NCI-H446 treated with DMSO at 0.1 percent for 48 hours (cell line): ENCODE results near the gene DNMT3B.
"Not testable (repeated sequence)": the region's sequence is repeated elsewhere in the genome, so short reads cannot be mapped to it uniquely, and the experiment has no call there.

Experiments used
- DNase-seq: peaks from one replicate; lab custom pipeline; 2025; lab: John Stamatoyannopoulos, UW

DNMT3B gene

DNA sequence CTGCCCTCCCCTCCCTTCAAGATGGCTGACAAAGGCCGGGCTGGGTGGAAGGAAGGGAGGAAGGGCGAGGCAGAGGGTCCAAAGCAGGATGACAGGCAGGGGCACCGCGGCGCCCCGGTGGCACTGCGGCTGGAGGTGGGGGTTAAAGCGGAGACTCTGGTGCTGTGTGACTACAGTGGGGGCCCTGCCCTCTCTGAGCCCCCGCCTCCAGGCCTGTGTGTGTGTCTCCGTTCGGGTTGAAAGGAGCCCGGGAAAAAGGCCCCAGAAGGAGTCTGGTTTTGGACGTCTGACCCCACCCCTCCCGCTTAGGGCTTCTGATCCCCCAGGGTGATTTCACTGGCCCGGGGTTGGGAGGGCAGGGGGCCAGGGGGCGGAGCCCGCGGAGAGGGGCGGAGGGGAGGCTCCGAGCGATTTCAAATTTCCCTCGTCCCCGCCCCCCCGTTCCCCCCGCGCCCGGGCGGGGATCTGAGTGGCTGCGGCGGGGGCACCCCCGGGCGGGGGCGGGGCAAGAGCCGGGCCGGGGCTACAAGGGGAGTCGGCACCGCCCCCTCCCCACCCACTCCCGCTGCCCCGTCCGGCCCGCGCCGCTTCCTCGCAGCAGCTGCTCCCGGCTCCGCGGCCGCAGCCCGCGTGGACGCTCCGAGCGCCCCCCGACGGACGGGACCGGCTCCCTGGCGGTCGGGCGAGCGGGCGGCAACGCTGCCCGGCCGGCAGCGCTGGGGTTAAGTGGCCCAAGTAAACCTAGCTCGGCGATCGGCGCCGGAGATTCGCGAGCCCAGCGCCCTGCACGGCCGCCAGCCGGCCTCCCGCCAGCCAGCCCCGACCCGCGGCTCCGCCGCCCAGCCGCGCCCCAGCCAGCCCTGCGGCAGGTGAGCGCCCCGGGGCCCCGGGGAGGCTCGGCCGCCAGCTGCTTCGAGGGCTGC is at the start of gene DNMT3B:
DNMT3B (plus strand) TSS at position 555 of the 923 bp plus-strand sequence. CDS start 17,939 bp downstream, outside the sequence.
- peak; percentile 56 for DNase-seq

DNA sequence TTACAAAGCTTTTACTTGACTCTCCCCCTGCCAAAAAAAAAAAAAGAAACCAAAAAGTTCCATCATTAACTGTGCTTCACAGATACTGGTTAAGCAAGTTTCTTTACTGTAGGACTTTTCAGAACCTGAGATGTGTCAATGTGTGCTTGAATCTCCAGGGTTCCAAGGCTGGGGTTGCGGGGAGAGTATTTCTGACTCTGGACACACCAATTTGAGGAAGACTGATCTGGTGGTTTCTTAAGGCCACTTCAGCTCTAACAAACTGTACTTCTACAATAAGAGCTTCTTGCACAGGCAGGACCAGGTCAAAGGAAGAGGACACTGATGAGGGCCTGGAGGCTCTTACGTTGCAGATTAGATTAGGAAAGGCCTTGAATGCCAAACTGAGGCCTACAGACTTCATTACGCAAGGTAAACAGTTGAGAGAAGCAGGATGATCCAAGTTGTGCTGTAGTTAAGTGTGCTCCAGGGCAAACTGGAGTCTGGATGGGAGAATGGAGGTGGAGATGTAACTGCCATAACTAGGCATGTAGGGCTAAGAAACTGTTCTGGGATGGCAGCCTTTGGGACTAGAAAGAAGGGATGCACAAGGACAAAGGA is 43.3 kb upstream of the DNMT3B start:
- DNase-seq: no peak

DNA sequence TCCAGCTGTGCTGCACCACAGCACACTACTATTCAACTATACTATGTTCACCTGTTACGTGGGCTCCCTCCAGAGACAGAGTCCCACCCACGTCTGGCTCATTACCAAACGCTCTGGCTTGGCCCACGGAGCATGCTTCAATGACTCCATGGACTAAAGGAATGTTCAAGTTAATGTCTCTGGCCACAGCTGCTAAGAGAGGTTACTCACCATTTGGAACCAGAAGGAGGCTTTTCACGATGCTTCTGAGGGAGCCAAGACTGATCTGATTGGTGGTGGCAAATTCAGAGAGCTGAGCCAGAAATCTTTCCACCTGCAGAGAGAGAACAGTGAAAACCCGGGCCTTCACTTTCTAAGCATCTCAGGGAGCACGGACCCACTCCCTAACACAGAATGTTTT is 34.5 kb upstream of the DNMT3B start:
- DNase-seq: no peak

DNA sequence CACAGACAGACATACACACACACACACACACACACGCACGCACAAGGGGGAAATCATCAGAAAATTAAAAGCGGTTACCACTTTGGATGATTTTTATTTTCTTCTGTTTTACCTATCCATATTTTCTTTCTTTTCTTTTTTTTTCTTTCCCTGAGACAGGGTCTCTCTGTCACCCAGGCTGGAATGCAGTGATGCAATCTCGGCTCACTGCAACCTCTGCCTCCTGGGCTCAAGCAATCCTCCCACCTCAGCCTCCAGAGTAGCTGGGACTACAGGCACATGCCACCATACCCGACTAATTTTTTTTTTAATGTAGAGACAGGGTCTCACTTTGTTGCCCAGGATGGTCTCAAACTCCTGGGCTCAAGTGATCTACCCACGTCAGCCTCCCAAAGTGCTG is 33.8 kb upstream of the DNMT3B start:
- not testable (repeated sequence) for DNase-seq

DNA sequence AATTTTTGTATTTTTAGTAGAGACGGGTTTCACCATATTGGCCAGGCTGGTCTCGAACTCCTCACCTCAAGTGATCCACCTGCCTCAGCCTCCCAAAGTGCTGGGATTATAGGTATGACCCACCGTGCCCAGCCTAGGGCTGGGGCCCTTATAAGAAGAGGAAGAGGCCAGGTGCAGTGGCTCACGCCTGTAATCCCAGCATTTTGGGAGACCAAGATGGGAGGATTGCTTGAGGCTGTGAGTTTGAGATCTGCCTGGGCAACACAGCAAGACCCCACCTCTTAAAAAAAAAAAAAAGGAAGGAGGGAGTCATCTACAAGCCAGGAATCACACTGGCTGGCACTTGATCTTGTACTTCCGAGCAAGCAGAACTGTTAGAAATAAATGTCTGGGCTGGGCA is 32.9 kb upstream of the DNMT3B start:
- not testable (repeated sequence) for DNase-seq

DNA sequence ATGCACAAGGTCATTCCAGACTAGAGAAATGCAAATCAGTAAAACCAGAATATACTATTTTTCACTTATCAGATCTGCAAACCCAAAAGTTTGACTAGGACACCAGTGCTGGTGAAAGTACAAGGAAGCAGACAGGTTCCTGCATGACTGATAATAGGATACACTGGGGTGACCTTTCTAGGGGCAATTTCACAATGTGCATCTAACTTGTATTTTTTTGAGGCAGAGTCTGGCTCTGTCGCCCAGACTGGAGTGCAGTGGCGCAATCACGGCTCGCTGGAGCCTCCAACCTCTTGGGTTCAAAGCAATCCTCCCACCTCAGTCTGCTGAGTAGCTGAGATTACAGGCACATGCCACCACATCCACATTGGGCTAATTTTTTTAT is 30.3 kb upstream of the DNMT3B start:
- no peak for DNase-seq

DNA sequence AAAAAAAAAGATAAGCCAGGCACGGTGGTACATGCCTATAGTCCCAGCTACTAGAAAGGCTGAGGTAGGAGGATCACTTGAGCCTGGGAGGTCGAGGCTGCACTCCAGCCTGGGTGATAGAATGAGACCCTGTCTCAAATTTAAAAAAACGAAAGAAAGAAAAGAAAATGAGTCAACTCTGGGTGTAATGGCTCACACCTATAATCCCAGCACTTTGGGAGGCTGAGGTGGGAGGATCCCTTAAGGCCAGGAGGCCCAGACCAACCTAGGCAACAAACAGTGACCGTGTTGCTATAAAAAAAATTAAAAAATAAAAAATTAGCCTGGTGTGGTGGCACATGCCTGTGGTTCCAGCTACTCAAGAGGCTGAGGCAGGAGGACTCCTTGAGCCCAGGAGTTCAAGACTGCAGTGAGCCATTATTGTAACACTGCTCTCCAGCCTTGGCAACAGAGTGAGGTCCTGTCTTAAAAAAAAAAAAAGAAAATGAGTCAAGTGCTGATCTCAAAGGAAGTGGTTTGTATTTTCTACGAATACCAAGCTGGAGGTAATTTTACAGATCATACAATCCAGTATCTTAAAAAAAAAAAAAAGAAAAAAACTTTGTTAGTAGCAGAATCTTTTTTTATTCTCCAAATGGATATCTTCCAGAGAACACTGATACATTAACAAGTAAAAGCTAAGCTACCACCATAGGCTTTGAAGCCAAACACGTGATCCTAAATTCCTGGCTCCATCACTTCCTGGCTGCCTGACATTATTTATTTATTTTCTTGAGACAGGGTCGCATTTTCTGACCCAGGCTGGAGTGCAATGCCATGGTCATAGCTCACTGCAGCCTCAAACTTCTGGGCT is 24.6 kb upstream of the DNMT3B start:
- DNase-seq: no peak

DNA sequence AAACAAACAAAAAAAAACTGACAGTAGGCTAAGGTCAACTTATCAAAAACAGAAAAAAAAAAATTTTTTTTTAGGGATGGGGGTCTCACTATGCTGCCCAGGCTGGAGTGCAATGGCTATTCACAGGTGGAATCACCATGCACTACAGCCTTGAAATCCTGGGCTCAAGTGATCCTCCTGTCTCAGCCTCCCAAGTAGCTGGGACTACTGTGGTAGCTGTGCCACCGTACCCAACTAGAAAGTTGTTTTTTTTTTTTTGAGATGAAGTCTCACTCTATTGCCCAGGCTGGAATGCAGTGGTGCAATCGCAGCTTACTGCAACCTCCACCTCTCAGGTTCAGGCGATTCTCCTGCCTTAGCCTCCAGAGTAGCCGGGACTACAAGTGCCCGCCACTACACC is 21.0 kb upstream of the DNMT3B start:
- DNase-seq: no peak

DNA sequence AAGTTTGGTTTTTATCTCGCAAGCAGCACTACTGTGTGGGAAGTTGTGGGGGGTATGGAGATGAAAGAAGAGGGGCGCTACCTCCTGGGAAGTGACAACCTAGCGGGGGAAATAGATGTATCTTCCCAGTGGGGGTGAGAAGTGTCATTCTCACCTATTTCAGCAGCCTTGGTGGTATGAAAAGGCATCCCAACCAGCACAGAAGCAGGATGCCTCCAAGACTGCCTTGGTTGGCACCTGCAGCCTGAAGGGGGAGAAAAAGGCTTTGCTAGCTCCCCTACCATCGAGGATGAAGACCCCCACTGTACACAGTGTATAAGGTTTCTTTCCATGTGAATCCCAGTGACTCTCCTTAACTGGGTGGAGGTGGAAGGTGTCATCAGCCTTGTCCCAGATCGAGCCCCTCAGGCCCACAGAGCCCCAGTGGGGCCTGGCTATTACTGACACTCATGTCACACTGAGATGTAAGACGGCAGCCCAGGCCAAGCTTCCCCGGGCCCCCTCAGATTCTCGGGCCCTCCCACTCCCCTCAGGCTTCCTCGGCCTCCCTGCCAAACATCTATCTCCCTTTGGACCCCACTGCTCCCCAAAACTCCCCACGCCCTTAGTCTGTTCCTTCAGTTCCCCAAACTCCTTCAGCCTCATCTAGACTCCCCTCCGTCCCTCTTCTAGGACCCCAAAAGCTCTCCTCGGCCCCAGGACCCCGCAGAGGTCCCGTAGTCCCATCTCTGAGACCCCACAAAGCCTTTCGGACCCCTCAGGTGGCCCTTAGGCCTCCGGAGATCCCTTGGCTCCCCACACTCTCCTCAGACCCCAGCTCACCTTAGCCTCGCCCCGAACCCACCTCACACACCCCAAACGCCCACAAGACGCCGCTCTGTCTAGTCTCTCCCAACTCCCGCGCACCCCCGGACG is 19.6 kb upstream of the DNMT3B start:
- no peak for DNase-seq

DNA sequence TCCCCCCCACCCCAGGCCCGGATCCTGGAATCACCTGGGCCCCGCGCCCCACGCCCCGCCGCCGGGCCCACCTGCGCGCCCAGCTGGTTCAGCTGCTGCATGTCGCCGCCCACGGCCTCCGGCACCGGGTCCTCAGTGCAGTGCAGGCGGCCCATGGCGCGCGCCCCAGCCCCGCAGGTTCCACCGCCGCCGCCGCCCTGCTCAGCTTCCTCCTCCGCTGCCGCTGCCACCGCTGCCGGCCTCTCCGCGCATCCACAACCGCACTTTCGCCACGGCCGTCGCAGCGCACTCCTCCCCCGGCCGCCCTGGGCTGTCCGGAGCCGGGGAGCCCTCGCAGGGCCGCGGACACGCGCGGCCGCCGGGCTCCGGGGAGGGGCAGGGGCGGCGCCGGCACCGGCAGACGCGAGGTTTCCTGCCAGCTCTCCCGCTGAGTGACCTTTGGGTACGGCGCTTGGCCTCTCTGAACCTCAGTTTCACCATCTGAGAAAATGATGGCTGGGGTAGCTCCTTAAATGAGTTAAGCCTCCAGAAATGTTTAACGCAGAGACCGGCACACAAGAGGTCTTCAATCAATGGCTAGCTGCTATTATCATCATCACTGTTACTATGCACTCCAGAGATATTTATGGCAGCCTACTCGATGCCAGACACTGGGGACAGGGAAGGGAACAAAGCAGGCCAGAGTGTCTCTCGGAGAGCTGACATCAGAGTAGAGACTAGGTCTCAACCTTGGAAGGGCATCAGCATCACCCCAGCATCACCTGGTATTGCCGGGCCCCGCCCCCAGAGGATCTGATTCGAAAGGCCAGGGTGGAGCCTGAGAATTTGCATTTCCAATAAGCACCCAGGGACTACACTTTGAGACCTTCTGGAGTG is 18.7 kb upstream of the DNMT3B start, which contains the start of gene COMMD7:
COMMD7 (minus strand) TSS at position 231 of the 876 bp plus-strand sequence; CDS start at position 155, 76 bp downstream.
- DNase-seq: no peak

DNA sequence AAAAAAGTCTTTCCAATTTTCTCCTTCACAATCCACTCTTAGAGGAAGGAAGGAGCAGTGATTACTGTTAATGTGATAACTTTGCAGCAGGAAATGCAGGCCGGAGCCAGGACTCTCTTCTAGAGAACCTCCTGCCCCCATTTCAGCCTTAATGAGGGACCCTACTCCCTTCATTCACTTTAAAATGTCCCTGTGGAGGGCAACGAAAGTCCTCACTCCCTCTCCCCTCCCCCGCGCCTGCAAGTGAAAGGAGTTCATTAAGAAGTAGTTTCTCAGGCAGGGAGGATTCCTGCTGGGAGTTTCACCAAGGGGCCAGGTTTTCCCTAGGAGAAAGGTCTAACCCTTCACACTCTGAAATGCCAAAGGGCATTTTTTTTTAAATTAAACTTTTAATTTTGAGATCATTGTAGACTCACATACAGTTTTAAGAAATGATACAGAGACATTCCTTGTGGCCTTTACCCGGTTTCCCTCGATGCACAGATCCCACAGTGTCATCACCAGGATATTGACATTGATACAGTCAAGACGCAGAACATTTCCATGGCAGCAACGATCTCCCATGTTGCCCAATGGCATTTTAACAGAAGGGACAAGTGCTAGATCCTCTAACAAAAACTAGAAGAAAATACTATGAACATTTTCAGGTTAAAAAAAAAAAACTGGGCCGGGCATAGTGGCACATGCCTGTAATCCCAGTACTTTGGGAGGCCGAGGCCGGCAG is 12.1 kb upstream of the DNMT3B start:
- DNase-seq: no peak

DNA sequence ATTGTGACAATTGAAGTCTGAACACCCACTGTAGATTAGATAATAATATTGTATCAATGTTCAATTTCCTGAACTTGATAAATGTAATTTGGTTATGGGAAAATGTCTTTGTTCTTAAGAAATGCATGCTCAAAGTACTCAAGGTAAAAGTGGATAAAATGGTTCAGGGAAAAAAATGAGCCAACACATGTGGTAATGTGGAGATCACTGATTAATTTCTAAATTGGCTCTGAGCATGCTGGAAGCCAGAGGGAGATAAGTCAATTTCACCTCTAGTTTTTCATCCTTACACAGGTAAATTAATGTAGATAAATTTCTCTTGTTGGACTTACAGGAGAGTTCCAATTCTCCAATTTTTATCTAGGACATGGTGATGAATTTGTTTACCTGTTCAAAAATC is 10.9 kb upstream of the DNMT3B start:
- no peak for DNase-seq

DNA sequence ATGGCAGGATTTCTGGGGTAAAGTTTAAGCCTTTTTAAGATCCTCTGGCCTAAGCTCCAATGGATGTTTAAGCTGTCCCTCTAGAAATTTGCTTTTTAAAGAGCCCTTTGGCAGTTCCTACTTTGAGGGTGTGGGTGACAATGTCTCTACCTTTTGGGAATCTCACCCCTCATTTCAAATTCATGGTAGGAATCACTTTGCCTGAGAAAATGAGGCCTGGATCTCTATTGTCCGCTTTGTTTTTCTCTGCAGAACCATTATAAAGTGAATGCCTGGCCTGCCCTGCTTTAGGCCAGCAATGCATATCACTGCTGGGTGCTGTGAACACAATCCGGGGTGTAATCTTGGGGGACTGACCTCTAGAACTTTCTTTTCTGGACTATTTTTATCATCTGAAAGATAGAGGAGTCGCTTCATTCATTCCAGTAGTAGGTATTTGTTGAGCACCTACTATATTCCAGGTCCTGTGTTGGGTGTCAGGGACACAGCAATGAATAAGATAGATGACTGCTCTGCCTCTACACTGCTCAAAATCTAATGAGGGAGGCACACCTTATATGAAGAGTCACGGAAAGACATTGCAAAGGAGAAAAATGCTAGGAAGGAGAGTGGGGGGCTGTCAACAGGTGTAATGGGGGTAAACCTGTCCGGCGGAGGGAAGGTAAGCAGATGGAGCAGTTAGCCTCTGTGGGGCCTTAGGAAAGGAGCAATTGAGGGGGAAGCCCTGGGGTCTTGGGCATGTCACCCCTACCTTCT is 10.3 kb upstream of the DNMT3B start:
- no peak for DNase-seq

DNA sequence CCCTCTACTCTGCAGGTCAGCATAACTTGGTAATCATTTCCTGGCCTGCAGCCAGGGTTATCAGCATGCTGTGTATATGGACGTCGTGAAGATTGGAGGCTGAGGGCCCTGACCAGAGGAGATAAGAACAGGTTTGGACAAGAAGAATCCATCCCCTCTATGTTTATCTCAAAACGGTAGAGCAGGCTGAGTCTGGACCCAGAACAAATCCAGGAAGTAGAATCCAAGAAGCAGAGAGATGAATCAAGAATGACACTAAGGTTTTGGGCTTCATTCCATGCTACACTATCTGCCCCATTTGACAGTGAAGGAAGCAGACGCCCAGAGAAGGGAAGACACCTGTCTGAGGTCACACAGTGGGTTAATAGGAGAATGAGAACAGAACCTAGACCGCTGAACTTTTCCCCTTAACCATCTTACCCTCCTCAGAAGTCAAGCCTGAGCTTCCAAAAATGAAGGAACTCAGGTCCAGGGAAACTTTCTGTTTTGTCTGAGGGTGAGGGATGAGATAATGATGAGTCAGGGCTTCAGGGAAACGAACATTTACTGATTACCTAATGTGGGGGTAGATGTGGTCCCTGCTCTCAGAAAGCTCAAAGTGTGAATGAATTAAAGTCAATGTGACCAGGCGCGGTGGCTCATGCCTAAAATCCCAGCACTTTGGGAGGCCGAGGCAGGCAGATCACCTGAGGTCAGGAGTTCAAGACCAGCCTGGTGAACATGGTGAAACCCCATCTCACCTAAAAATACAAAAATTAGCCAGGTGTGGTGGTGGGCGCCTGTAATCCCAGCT is 9.5 kb upstream of the DNMT3B start:
- DNase-seq: no peak

DNA sequence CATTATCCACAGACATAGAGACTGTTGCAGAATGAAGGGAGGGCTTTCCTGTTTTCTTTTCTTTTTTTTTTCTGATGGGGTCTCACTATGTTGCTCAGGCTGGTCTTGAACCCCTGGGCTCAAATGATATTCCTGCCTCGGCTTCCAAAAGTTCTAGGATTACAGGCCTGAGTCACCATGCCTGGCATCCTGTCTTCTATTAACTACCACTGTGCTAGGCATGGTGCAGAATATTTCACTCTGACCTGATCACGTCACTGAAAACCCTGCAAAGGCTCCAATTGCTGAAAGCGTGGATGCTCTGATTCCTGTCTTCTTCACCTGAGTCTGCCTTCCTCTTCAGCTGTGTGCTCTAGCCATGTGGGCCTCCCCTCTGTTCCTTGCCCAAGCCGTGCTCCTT is 8.5 kb upstream of the DNMT3B start:
- DNase-seq: no peak

DNA sequence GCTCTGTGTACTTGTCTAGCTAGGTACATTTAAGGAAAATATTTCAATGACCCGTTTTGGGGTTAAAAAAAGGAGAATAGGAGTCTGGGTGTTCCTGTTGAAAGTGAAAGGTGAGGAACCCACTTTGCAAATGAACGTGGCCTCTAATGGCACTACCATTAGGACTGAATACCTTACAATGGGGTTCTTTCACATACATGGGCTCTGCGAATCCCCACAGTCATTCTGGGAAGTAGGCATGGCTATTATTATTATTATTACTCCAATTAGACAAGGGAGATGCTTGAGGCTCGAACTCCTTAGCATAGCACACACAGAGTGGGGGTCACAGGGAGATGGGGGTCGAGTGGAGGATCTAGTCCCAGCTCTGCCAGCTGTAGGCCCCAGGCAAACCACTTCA is 6.0 kb upstream of the DNMT3B start:
- DNase-seq: no peak

DNA sequence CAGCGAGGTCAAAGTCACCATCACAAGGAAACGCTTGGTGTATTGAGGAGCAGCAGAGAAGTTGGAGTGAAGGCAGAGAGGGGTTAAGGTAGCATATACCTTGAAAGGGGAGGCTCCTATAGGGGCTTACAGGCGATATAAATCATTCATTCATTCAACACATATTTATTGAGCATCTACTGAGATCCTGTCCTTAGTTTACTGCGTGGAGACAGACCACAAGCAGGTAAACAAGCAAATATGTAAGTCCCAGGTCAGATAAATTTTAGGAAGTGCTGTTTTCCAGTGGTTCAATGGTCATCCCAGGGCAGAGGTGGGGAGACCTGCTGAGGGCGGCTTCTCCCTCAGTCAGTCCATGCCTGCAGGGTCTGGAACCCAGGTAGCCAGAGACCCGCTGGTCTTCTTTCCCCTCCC is 761 bp upstream of the DNMT3B start:
- DNase-seq: no peak

DNA sequence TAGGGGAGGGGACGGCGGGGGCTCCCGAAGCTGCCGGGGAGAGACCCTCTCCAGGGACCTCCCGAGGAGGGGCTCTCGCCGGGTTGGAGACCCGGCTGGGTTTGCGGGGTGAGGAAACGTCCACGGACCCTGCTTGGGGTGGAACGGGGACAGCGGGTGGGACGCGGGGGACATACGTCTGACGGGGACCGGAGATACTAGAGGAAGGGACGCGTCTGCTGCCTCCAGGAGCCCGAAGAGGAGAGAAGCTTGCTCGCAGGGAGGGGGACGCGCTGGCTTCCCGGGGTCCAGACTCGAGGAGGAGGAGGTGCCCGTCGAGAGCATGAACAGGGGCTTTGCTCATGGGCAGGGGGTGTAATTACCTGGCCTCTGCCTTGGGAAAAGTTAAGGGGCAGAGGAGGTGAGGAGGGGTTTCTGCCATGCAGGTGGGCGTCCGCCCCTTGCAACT is 593 bp downstream of the DNMT3B start:
- DNase-seq: no peak
